Mesothelial cell of epicardium (in vitro differentiated cells): Measurements from ENCODE around the gene TRAPPC11. TPM values are rescaled to one million over a fixed set of nuclear protein-coding genes. Genes with fewer than 3 reads are reported as not detected.

Source experiments
- DNase-seq, 2 experiments: peaks; one replicate each; pipeline ENCODE4 v3.0.0; 2021; ENCODE audit warnings: low spot score in 2 of 2; ENCODE audit not compliant: unreplicated experiment in 2 of 2
- H3K27ac Mint-ChIP-seq: 2 replicates; pipeline ENCODE4 v1.8.0; 2021; ENCODE audit warnings: mixed read lengths
- H3K27me3 Mint-ChIP-seq: 2 replicates; pipeline ENCODE4 v1.8.0; 2021; ENCODE audit warnings: low read depth, mixed read lengths
- H3K36me3 Mint-ChIP-seq: 2 replicates; pipeline ENCODE4 v1.8.0; 2021; ENCODE audit warnings: mixed read lengths
- H3K4me1 Mint-ChIP-seq: 2 replicates; pipeline ENCODE4 v1.8.0; 2021; ENCODE audit warnings: mixed read lengths
- H3K4me3 Mint-ChIP-seq: 2 replicates; pipeline ENCODE4 v1.8.0; 2021; ENCODE audit warnings: mild to moderate bottlenecking, moderate library complexity, mixed read lengths
- H3K9me3 Mint-ChIP-seq: 2 replicates; pipeline ENCODE4 v1.8.0; 2021; ENCODE audit warnings: mixed read lengths
- total RNA-seq: library from RNA; stranded (reverse); gene quantifications from 3 replicates; pipeline ENCODE4 v1.2.1, GENCODE V29; 2021
- TF ChIP-seq, protein P1 (sequence below): fragments of 200-600 bp; sonication (generic); IDR thresholded peaks from one replicate; pipeline ENCODE4 v1.5.0; 2021; ENCODE audit warnings: antibody characterized with exemption; ENCODE audit not compliant: unreplicated experiment

Gene TRAPPC11
- 45.4 to 48.3 TPM (median 47.3 TPM) in 3 replicates for total RNA-seq

DNA sequence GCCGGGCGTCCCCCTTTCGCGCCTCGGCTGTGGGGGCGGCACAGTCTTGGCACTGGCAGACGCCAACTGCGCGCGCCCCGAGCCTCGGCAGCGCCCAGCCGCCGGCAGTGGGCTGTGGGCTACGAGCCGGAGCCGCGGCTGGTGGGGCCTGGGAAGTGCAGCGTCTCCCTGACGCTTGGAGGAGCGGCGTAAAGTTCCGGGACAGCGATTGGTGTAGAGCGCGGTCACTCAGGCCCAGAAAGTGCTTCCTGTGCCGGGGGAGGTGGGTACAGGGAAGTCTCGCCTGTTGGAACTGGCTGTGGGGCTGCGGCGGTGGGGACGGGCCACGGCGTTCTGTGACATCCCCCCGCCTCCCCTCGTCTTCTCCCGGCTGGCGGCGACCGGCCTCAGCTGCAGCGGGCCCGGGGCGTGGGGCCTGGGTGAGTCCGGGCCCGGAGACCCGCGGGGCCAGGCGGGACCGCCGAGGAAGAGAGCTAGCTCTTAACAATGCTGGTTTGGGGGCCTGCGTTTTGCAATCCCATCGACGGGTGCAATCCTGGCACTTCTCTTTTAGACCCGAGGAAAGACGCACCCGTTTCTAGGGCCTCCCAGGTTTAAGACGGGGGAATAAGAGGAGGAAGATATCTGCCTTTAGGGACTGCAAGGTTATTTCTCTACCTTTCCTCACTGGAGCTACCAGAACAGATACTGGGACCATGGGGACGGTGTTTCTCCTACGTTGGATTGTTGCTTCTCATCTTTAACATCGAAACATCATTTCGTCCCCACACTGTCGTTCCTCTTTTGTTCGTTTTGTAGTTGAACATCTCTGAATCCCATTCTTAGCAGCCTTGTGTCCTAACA lies at the start of gene TRAPPC11, which contains the start of gene RWDD4:
Gene TRAPPC11, plus strand, starts transcription at position 265 of the 843 bp plus-strand sequence. CDS start 4,575 bp downstream, outside the sequence.
Gene RWDD4, minus strand, starts transcription at position 157 of the 843 bp plus-strand sequence. CDS start 233 bp downstream, outside the sequence.
- Mint-ChIP-seq H3K36me3 (peaks cover 4% of the 10 kb centered on the region), H3K9me3 (no peaks in the 10 kb centered on the region), H3K27ac (peak within 1 kb of the TSS; percentile 93), H3K4me1 (peaks cover 28% of the 10 kb centered on the region), H3K4me3 (peak within 1 kb of the TSS; percentile 94), H3K27me3 (no peaks in the 10 kb centered on the region)
- peak; percentile 95 to 97 for DNase-seq
- TF ChIP-seq, protein P1, sequence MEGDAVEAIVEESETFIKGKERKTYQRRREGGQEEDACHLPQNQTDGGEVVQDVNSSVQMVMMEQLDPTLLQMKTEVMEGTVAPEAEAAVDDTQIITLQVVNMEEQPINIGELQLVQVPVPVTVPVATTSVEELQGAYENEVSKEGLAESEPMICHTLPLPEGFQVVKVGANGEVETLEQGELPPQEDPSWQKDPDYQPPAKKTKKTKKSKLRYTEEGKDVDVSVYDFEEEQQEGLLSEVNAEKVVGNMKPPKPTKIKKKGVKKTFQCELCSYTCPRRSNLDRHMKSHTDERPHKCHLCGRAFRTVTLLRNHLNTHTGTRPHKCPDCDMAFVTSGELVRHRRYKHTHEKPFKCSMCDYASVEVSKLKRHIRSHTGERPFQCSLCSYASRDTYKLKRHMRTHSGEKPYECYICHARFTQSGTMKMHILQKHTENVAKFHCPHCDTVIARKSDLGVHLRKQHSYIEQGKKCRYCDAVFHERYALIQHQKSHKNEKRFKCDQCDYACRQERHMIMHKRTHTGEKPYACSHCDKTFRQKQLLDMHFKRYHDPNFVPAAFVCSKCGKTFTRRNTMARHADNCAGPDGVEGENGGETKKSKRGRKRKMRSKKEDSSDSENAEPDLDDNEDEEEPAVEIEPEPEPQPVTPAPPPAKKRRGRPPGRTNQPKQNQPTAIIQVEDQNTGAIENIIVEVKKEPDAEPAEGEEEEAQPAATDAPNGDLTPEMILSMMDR: peak; percentile 36

DNA sequence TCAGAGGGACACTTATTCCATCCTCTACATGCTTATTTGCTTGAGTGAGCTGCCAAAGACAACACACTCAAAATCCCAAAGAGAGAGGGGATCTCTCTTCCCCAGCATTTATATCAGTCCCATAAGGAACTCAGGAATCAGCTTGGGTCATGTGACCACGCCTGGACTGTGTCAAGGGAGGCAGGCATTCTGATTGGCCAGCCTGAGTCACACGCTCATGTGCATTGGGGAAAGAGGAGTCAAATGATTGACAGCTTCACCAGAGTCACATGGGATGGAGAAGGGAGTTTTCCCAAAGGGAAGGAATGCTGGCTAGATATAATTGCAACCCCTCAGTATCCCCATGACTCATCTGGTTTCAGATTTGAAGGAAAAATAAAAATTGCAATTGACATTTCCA lies 49.1 kb upstream of the TRAPPC11 start:
- TF ChIP-seq, protein P1: no peak

DNA sequence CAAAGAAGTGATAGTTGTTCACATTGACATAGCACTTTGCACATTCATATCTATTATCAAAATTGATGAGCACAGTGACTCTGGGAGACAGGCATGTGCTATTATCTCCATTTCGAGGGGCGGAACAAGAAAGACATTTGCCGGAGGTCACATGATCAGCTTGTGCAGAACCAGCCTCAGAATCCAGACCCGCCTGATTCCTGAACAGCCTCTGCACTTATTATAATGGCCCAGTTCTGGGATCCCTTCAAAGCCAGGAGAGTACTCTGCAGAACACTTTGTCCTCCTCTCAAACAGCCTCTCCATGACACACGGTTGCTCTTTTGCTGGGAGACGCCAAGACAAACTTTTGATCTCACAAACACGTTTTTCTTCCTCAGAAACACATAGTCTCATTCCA lies 48.5 kb upstream of the TRAPPC11 start:
- no peak for DNase-seq
- Mint-ChIP-seq H3K27me3 (peaks cover 14% of the 10 kb centered on the region), H3K36me3 (no peaks in the 10 kb centered on the region), H3K4me3 (peak overlapping the region; percentile 7), H3K27ac (peak overlapping the region; percentile 86), H3K9me3 (no peaks in the 10 kb centered on the region), H3K4me1 (peaks cover 26% of the 10 kb centered on the region)
- TF ChIP-seq, protein P1: no peak

More for the DNA sequence above, 49.1 kb upstream of the TRAPPC11 start:
- H3K27ac Mint-ChIP-seq: peak overlapping the region; percentile 86
- no peaks in the 10 kb centered on the region for H3K9me3 Mint-ChIP-seq
- H3K4me3 Mint-ChIP-seq: no peak overlapping the region
- peaks cover 11% of the 10 kb centered on the region for H3K27me3 Mint-ChIP-seq
- H3K36me3 Mint-ChIP-seq: no peaks in the 10 kb centered on the region
- no peak for DNase-seq
- H3K4me1 Mint-ChIP-seq: peaks cover 26% of the 10 kb centered on the region

DNA sequence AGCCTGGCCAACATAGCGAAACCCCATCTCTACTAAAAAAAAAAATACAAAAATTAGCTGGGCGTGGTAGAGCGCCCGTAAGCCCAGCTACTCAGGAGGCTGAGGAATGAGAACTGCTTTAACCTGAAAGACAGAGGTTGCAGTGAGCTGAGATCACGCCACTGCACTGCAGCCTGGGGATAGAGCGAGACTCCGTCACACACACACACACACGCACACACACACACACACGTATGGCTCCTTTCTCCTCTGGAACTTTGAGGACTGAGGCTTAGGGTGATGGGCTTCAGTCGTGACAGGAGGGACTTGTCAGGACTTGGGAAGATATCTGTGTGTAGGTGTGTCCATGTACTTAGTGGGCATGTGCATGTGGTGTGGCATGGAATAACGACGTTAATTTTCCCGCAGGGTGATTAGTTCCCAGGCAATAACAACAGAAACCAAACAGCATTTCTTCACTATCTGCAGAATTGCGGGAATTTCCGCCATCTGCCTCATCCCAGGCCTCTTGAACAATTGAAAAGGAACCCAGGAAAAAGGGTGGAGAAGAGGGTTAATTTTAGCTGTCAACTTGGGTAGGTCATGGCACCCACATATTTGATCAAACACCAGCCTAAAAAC lies 47.8 kb upstream of the TRAPPC11 start:
- DNase-seq: no peak
- Mint-ChIP-seq H3K4me1 (peaks cover 26% of the 10 kb centered on the region), H3K4me3 (no peak overlapping the region), H3K36me3 (no peaks in the 10 kb centered on the region), H3K27ac (peak overlapping the region; percentile 86), H3K9me3 (no peaks in the 10 kb centered on the region), H3K27me3 (peaks cover 16% of the 10 kb centered on the region)
- TF ChIP-seq, protein P1: no peak

DNA sequence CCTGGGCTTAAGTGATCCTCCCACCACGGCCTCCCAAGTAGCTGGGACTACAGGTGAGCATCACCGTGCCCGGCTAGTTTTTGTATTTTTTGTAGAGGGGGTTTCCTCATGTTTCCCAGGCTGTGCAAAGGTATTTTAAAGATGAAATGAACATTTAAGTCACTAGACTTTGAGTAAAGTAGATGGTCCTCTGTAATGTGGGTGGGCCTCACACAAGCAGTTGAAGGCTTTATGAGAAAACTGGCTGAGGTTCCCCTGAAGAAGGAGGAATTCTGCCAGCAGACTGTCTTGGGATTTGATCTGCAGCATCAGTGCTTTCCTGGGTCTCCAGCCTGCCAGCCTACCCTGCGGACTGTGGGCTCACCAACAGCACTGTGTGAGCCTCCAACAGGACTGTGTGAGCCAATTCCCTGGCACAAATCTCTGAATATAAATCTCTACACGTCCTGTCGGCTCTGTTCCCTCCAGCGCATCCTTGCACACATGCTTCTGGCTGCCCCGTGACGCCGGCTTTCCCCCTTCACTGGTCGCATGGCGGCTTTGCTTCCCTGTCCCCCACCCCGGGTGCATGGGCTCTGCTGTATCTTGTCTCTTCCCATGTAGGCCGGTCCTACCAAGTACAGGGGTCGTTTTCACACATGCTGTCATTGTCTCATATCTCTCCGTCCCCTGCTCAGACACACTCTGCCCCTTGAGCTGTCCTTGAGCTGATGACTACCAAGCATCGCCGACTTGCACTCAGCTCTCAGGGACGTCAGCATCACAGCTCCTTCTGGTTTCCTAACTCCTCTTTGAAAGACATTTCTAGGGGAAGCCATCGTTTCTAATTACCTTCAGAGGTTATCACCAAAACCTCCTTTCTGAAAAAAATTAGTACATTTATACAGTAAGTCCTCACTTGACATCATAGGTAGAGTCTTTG lies 46.5 kb upstream of the TRAPPC11 start:
- Mint-ChIP-seq H3K36me3 (no peaks in the 10 kb centered on the region), H3K9me3 (no peaks in the 10 kb centered on the region), H3K27ac (no peak overlapping the region), H3K4me1 (peaks cover 25% of the 10 kb centered on the region), H3K4me3 (no peak overlapping the region), H3K27me3 (peaks cover 15% of the 10 kb centered on the region)
- TF ChIP-seq, protein P1: no peak
- DNase-seq: no peak
